A549 (cell line): ENCODE results near the gene FAN1. TPM values are rescaled to one million over a fixed set of nuclear protein-coding genes. Genes with fewer than 3 reads are reported as not detected.

Experiments
- ATAC-seq, 2 experiments: fragments of 200-7000 bp in 1 of 2; fragments of >200 bp in 1 of 2; cut with Nextera tagmentation in 1 of 2; cut with Tn5 transposase in 1 of 2; 3 replicates each; pipeline versions ENCODE4 v1.8.0 to v1.9.1; 2018 to 2020; ENCODE audit warnings: mild to moderate bottlenecking in 1 of 2, moderate library complexity in 1 of 2
- CTCF ChIA-PET: fragments of 300-600 bp; sonication (Branson Sonifier 250); formaldehyde crosslinking; extraction: SDS; loops from one replicate; lab custom pipeline; 2021; ENCODE audit warnings: antibody characterized with exemption, inconsistent platforms; lab: Yijun Ruan, JAX
- POLR2A ChIA-PET: fragments of 350-600 bp; formaldehyde crosslinking; extraction: SDS; loops from one replicate; lab custom pipeline; 2021; ENCODE audit warnings: antibody characterized with exemption, inconsistent platforms; lab: Yijun Ruan, JAX
- DNase-seq, 2 experiments: peaks; one replicate each; pipeline versions ENCODE4 v3.0.0 to v3.0.0-alpha.2; 2011 to 2016; ENCODE audit warnings: low read depth in 1 of 2, low spot score in 1 of 2
- FAIRE-seq: peaks from 2 replicates; lab custom pipeline; 2011; peaks lifted over from hg19 to GRCh38; lab: Jason Lieb, UNC
- H3K27ac ChIP-seq, 2 experiments: fragments of >200 bp; sonication (Bioruptor Twin); formaldehyde crosslinking; 3 replicates each; pipeline ENCODE4 v1.5.1; 2016 to 2017
- H3K4me1 ChIP-seq: fragments of >200 bp; sonication (Bioruptor Twin); formaldehyde crosslinking; 3 replicates; pipeline ENCODE4 v1.6.1; 2016
- H3K4me2 ChIP-seq: fragments of >200 bp; sonication (Bioruptor Twin); formaldehyde crosslinking; 3 replicates; pipeline ENCODE4 v1.6.1; 2016
- H3K4me3 ChIP-seq: fragments of >200 bp; sonication (Bioruptor Twin); formaldehyde crosslinking; 3 replicates; pipeline ENCODE4 v1.5.1; 2016
- H3K9me3 ChIP-seq: fragments of >200 bp; sonication (Bioruptor Twin); formaldehyde crosslinking; 3 replicates; pipeline ENCODE4 v1.6.1; 2016
- BHLHE40 ChIP-seq: IDR thresholded peaks from 2 replicates; pipeline ENCODE4 v1.6.1; 2012; ENCODE audit warnings: low read depth, low read length, inconsistent platforms
- CBX2 ChIP-seq: fragments of 200-600 bp; sonication (generic); IDR thresholded peaks from 2 replicates; pipeline ENCODE4 v1.6.1; 2016; ENCODE audit warnings: low read depth, mild to moderate bottlenecking, borderline replicate concordance
- CEBPB ChIP-seq, 2 experiments: fragments of >200 bp in 1 of 2; sonication (Bioruptor Twin) in 1 of 2; formaldehyde crosslinking in 1 of 2; IDR thresholded peaks; 2 replicates each; pipeline ENCODE4 v1.6.1; 2012 to 2016
- EHMT2 ChIP-seq: fragments of 200-600 bp; sonication (generic); IDR thresholded peaks from 2 replicates; pipeline ENCODE4 v1.6.1; 2016; ENCODE audit warnings: antibody characterized with exemption, low read depth, mild to moderate bottlenecking, moderate library complexity
- ESRRA ChIP-seq: fragments of 150-350 bp; IDR thresholded peaks from 2 replicates; pipeline ENCODE4 v1.6.1; 2014; ENCODE audit warnings: mild to moderate bottlenecking, low read length, borderline replicate concordance
- FOSB ChIP-seq: fragments of 250-450 bp; sonication (Bioruptor Pico); IDR thresholded peaks from 2 replicates; pipeline ENCODE4 v1.5.0; 2020; ENCODE audit warnings: mild to moderate bottlenecking, moderate library complexity
- FOSL2 ChIP-seq, 2 experiments: fragments of 450-650 bp in 1 of 2; fragments of >200 bp in 1 of 2; sonication (Bioruptor Twin) in 1 of 2; formaldehyde crosslinking; IDR thresholded peaks; 2 replicates each; pipeline versions ENCODE4 v1.5.0 to v1.6.1; 2016 to 2020; ENCODE audit warnings: mild to moderate bottlenecking in 1 of 2, moderate library complexity in 1 of 2
- FOXS1 ChIP-seq: fragments of 250-450 bp; sonication (Bioruptor Pico); IDR thresholded peaks from 2 replicates; pipeline ENCODE4 v1.5.0; 2020; ENCODE audit warnings: mild to moderate bottlenecking, moderate library complexity
- HDAC2 ChIP-seq: fragments of 200-600 bp; sonication (generic); IDR thresholded peaks from 2 replicates; pipeline ENCODE4 v1.6.1; 2016
- HES2 ChIP-seq: fragments of >200 bp; sonication (Bioruptor Twin); formaldehyde crosslinking; IDR thresholded peaks from 2 replicates; pipeline ENCODE4 v1.6.1; 2016
- HOXA7 ChIP-seq: fragments of 250-450 bp; sonication (Bioruptor Pico); IDR thresholded peaks from 2 replicates; pipeline ENCODE4 v1.5.0; 2020; ENCODE audit warnings: mild to moderate bottlenecking, moderate library complexity
- HOXB13 ChIP-seq: fragments of 250-450 bp; sonication (Bioruptor Pico); IDR thresholded peaks from 2 replicates; pipeline ENCODE4 v1.5.0; 2020; ENCODE audit warnings: low read depth, mild to moderate bottlenecking, moderate library complexity
- JUNB ChIP-seq: fragments of >200 bp; sonication (Bioruptor Twin); formaldehyde crosslinking; IDR thresholded peaks from 2 replicates; pipeline ENCODE4 v1.6.1; 2016
- KDM5A ChIP-seq: fragments of 200-600 bp; sonication (generic); IDR thresholded peaks from 2 replicates; pipeline ENCODE4 v1.6.1; 2016; ENCODE audit warnings: antibody characterized with exemption, mild to moderate bottlenecking
- MAFK ChIP-seq: fragments of 450-650 bp; IDR thresholded peaks from 2 replicates; pipeline ENCODE4 v1.6.1; 2014; ENCODE audit not compliant: partially characterized antibody
- MAZ ChIP-seq: fragments of 150-350 bp; IDR thresholded peaks from 2 replicates; pipeline ENCODE4 v1.6.1; 2014; ENCODE audit warnings: antibody characterized with exemption, low read depth, low read length, borderline replicate concordance
- MYC ChIP-seq: IDR thresholded peaks from 2 replicates; pipeline ENCODE4 v1.6.1; 2012; ENCODE audit warnings: mild to moderate bottlenecking, inconsistent platforms, low read length, improper control_type of control experiment, borderline replicate concordance
- NFE2L2 ChIP-seq: fragments of 150-350 bp; conservative IDR thresholded peaks from 2 replicates; pipeline ENCODE4 v1.6.1; 2014; ENCODE audit warnings: low read length
- NPAS2 ChIP-seq: fragments of 250-450 bp; sonication (Bioruptor Pico); IDR thresholded peaks from 2 replicates; pipeline ENCODE4 v1.8.0; 2022; ENCODE audit warnings: mild to moderate bottlenecking, moderate library complexity, borderline replicate concordance
- PHF8 ChIP-seq: fragments of 200-600 bp; sonication (generic); IDR thresholded peaks from 2 replicates; pipeline ENCODE4 v1.6.1; 2016; ENCODE audit warnings: low read depth, mild to moderate bottlenecking, antibody characterized with exemption, moderate library complexity, borderline replicate concordance
- POLR2A ChIP-seq: IDR thresholded peaks from 2 replicates; pipeline ENCODE4 v1.6.1; 2012; ENCODE audit warnings: mild to moderate bottlenecking, low read length
- POLR2AphosphoS2 ChIP-seq: conservative IDR thresholded peaks from 2 replicates; pipeline ENCODE4 v1.6.1; 2012; ENCODE audit warnings: low read length, improper control_type of control experiment, inconsistent platforms
- RARB ChIP-seq: fragments of 250-450 bp; sonication (Bioruptor Pico); IDR thresholded peaks from 2 replicates; pipeline ENCODE4 v1.8.0; 2021; ENCODE audit warnings: mild to moderate bottlenecking, moderate library complexity
- RCOR1 ChIP-seq: fragments of 150-350 bp; IDR thresholded peaks from 2 replicates; pipeline ENCODE4 v1.6.1; 2014; ENCODE audit warnings: antibody characterized with exemption, low read length, low read depth
- SMC3 ChIP-seq: fragments of >200 bp; sonication (Bioruptor Twin); formaldehyde crosslinking; IDR thresholded peaks from 3 replicates; pipeline ENCODE4 v1.6.1; 2018; ENCODE audit warnings: inconsistent platforms
- TFCP2L1 ChIP-seq: fragments of 250-450 bp; sonication (Bioruptor Pico); IDR thresholded peaks from 2 replicates; pipeline ENCODE4 v1.5.0; 2021; ENCODE audit warnings: mild to moderate bottlenecking
- TP53 ChIP-seq: fragments of 250-450 bp; sonication (Bioruptor Pico); IDR thresholded peaks from 2 replicates; pipeline ENCODE4 v1.5.0; 2021; ENCODE audit warnings: mild to moderate bottlenecking, moderate library complexity
- USF2 ChIP-seq: fragments of 450-650 bp; IDR thresholded peaks from 2 replicates; pipeline ENCODE4 v1.6.1; 2014; ENCODE audit warnings: antibody characterized with exemption
- WGBS: methylation state at CpG from one replicate; pipeline ENCODE4 v1.1.6; 2017; ENCODE audit errors: missing lambda C conversion rate; 5-methylcytosine and 5-hydroxymethylcytosine counted together
- polyA plus RNA-seq, 4 experiments: library from polyadenylated mRNA; depleted of rRNA in 3 of 4; stranded (reverse); fragments of >200 nt; fragmentation: RNase III in 1 of 4; extraction: RNeasy Plus Mini Kit Qiagen cat#74134 plus additional on column Dnase treatment in 1 of 4; gene quantifications; 2 replicates in 3 of 4; 3 replicates in 1 of 4; pipeline ENCODE4 v1.2.3, GENCODE V29; 2011 to 2017
- TF ChIP-seq, protein P1 (sequence below): fragments of >200 bp; sonication (Bioruptor Twin); formaldehyde crosslinking; IDR thresholded peaks from 3 replicates; pipeline ENCODE4 v1.5.1; 2016
- TF ChIP-seq, protein P2 (sequence below): fragments of 150-350 bp; IDR thresholded peaks from 2 replicates; pipeline ENCODE4 v1.6.1; 2014; ENCODE audit warnings: low read depth, mild to moderate bottlenecking, low read length
- TF ChIP-seq, protein P3 (sequence below): fragments of 250-450 bp; sonication (Bioruptor Pico); IDR thresholded peaks from 2 replicates; pipeline ENCODE4 v1.5.0; 2020; ENCODE audit warnings: low read depth, mild to moderate bottlenecking, moderate library complexity

Gene FAN1
- polyA plus RNA-seq, 2 of the 4 experiments (the other 2 are of a cell fraction) = 17.4 to 22.1 TPM

GRCh38 chr15:30984118-30984517 is 80.4 kb downstream of the FAN1 start:
- FAIRE-seq = no peak
- ChIA-PET CTCF (interaction anchor here (1.1 to 2.3 kb wide), 3 partner anchors 17 to 145 kb away, joined by 3 to 5 read pairs (median 4); no protein-coding TSS in a partner anchor), POLR2A (no interaction called here)
- Histone ChIP-seq H3K4me3 (no peak overlapping the region), H3K4me1 (peaks cover 16% of the 10 kb centered on the region), H3K9me3 (no peaks in the 10 kb centered on the region), H3K4me2 (no peak overlapping the region), H3K27ac (no peak overlapping the region)
- TF ChIP-seq ESRRA = no peak
- no peak for TF ChIP-seq KDM5A
- TF ChIP-seq RCOR1 = no peak
- no peak for TF ChIP-seq HOXB13 (CRISPR knock-in tag)
- no peak for TF ChIP-seq POLR2A
- TF ChIP-seq HES2 = no peak
- no peak for TF ChIP-seq CBX2
- TF ChIP-seq NFE2L2 = no peak
- TF ChIP-seq EHMT2 = no peak
- TF ChIP-seq MAFK = no peak
- TF ChIP-seq MAZ = no peak
- no peak for TF ChIP-seq MYC
- WGBS = 88% methylated on average over 3 of the region's 3 CpGs
- no peak for ATAC-seq
- no peak for DNase-seq

DNA sequence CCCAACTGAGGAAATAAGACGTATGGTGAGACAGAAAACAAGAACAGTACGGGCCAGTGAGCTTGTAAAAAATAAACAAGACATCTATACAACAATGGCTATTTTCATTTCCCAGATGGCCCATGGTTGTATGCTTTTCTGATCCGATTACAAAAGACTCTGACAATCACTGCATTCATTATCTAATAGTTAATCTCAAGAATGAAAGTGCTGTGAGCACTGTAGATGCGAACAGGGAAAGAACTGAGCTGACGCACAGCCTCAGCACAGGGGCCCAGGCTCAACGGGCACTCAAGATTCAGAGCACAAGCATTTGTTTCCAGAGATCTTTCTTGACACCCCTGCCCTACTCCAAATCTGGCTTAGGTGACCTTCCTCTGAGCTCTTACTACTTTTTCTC is 80.8 kb downstream of the FAN1 start:
- ChIA-PET POLR2A (no interaction called here), CTCF (interaction anchor here (1.0 to 2.3 kb wide), 6 partner anchors 11 to 324 kb away, joined by 3 to 5 read pairs (median 4); no protein-coding TSS in a partner anchor)
- WGBS = 86% methylated on average over 6 of the region's 6 CpGs
- DNase-seq (no peak), FAIRE-seq (no peak), ATAC-seq (no peak; a peak in 1 of 6 replicates)
- no peak overlapping the region for H3K4me3 ChIP-seq
- no peak overlapping the region for H3K27ac ChIP-seq
- TF ChIP-seq NPAS2 (CRISPR knock-in tag) (no peak), CEBPB (IDR thresholded peaks at IDR 0.05) (no peak), HDAC2 (no peak), BHLHE40 (no peak), POLR2AphosphoS2 (no peak), USF2 (no peak), TFCP2L1 (CRISPR knock-in tag) (no peak), TP53 (no peak)
- H3K4me2 ChIP-seq = no peak overlapping the region
- H3K9me3 ChIP-seq = no peaks in the 10 kb centered on the region
- H3K4me1 ChIP-seq = peaks cover 20% of the 10 kb centered on the region

DNA sequence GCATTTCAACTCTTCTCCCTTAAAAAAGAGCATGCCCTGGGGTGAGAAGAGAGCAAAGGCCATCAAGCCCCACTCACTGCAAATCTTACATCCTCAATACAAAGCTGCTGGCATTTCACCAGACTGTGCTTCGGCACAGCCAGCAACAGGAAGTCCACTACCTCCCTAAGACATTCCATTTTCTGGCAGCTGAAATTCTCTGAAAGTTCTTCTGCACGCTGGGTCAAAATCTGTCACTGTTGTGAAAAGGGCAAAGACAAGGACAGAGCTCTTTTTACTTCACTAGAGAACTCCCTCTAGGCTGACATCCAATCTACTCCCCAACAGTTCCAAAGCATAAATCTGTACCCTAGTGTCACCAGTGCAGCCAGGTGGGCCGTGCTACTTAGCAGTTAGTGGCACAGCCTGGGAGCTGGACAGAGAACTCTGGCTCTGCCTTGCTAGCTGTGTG is 81.4 kb downstream of the FAN1 start:
- WGBS = 82% methylated on average over 3 of the region's 3 CpGs
- POLR2A ChIA-PET = no interaction called here
- Histone ChIP-seq H3K9me3 (no peaks in the 10 kb centered on the region), H3K4me3 (no peak overlapping the region), H3K4me2 (no peak overlapping the region), H3K27ac (no peak overlapping the region), H3K4me1 (peaks cover 26% of the 10 kb centered on the region)
- CTCF ChIA-PET = interaction anchor here (1.0 to 2.3 kb wide), 6 partner anchors 12 to 325 kb away, joined by 3 to 5 read pairs (median 4); no protein-coding TSS in a partner anchor
- FAIRE-seq = no peak
- no peak for ATAC-seq
- DNase-seq = no peak
- TF ChIP-seq NFE2L2 (no peak), FOXS1 (CRISPR knock-in tag) (no peak), TP53 (no peak), TFCP2L1 (CRISPR knock-in tag) (no peak), HES2 (no peak), MAFK (no peak), NPAS2 (CRISPR knock-in tag) (no peak), JUNB (no peak), FOSL2 (IDR thresholded peaks at IDR 0.05) (no peak), FOSL2 (CRISPR knock-in tag; IDR thresholded peaks at IDR 0.05) (no peak), FOSB (CRISPR knock-in tag) (no peak), HOXA7 (CRISPR knock-in tag) (no peak), PHF8 (no peak), SMC3 (no peak), RARB (CRISPR knock-in tag) (no peak), MYC (no peak)
- TF ChIP-seq, protein P1, sequence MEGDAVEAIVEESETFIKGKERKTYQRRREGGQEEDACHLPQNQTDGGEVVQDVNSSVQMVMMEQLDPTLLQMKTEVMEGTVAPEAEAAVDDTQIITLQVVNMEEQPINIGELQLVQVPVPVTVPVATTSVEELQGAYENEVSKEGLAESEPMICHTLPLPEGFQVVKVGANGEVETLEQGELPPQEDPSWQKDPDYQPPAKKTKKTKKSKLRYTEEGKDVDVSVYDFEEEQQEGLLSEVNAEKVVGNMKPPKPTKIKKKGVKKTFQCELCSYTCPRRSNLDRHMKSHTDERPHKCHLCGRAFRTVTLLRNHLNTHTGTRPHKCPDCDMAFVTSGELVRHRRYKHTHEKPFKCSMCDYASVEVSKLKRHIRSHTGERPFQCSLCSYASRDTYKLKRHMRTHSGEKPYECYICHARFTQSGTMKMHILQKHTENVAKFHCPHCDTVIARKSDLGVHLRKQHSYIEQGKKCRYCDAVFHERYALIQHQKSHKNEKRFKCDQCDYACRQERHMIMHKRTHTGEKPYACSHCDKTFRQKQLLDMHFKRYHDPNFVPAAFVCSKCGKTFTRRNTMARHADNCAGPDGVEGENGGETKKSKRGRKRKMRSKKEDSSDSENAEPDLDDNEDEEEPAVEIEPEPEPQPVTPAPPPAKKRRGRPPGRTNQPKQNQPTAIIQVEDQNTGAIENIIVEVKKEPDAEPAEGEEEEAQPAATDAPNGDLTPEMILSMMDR = no peak
- TF ChIP-seq, protein P2, sequence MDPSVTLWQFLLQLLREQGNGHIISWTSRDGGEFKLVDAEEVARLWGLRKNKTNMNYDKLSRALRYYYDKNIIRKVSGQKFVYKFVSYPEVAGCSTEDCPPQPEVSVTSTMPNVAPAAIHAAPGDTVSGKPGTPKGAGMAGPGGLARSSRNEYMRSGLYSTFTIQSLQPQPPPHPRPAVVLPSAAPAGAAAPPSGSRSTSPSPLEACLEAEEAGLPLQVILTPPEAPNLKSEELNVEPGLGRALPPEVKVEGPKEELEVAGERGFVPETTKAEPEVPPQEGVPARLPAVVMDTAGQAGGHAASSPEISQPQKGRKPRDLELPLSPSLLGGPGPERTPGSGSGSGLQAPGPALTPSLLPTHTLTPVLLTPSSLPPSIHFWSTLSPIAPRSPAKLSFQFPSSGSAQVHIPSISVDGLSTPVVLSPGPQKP = no peak
- TF ChIP-seq, protein P3, sequence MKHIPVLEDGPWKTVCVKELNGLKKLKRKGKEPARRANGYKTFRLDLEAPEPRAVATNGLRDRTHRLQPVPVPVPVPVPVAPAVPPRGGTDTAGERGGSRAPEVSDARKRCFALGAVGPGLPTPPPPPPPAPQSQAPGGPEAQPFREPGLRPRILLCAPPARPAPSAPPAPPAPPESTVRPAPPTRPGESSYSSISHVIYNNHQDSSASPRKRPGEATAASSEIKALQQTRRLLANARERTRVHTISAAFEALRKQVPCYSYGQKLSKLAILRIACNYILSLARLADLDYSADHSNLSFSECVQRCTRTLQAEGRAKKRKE (CRISPR knock-in tag) = no peak
